Measurements from ENCODE around the gene HINT3.

- TF ChIP-seq CTCF (IDR thresholded peaks at IDR 0.05) (no peak), EP300 (IDR thresholded peaks at IDR 0.05) (peak in 1 of 2 donors; percentile 84)
These were observed 12.1 kb upstream of the HINT3 start for GRCh38 chr6:125944434-125944816.
